K562 (cell line): ENCODE measurements around the gene OR5A1. TPM values are rescaled to one million over a fixed set of nuclear protein-coding genes. Genes with fewer than 3 reads are reported as not detected.

Experiments
- NUFIP1 ChIP-seq: fragments of 450-650 bp; IDR thresholded peaks from 2 replicates; pipeline ENCODE4 v1.6.1; 2018; ENCODE audit not compliant: partially characterized antibody
- polyA plus RNA-seq, 8 experiments: library from polyadenylated mRNA; depleted of rRNA in 4 of 8; stranded (reverse) in 5 of 8; unstranded in 3 of 8; fragments of >200 nt; fragmentation: Nextera tagmentation in 2 of 8; fragmentation: Illumina TruSeq in 1 of 8; extraction: Ambion mirVana in 2 of 8; extraction: Trizol in 1 of 8; gene quantifications; 2 replicates each; pipeline versions ENCODE4 v1.2.1 to v1.2.3, GENCODE V29; 2011 to 2014; ENCODE audit warnings: inconsistent platforms in 1 of 8, missing spikeins in 1 of 8
- total RNA-seq, 7 experiments: library from RNA; depleted of rRNA in 6 of 7; stranded (reverse); fragments of >200 nt in 6 of 7; fragmentation: Illumina TruSeq in 2 of 7; extraction: Trizol in 2 of 7; gene quantifications; 2 replicates each; pipeline versions ENCODE4 v1.2.1 to v1.2.3, GENCODE V29; 2011 to 2021; ENCODE audit warnings: low replicate concordance in 1 of 7
- TF ChIP-seq, protein P1 (sequence below), 2 experiments: fragments of 450-650 bp; IDR thresholded peaks; 2 replicates each; pipeline ENCODE4 v1.6.1; 2016; ENCODE audit warnings: mild to moderate bottlenecking in 2 of 2, borderline replicate concordance in 1 of 2, low read depth in 1 of 2, moderate library complexity in 1 of 2

OR5A1 gene
- total and polyA plus RNA-seq, 9 of the 15 experiments (the other 6 are each of a cell fraction or from before 2014, with no cell fraction given) = not detected

DNA sequence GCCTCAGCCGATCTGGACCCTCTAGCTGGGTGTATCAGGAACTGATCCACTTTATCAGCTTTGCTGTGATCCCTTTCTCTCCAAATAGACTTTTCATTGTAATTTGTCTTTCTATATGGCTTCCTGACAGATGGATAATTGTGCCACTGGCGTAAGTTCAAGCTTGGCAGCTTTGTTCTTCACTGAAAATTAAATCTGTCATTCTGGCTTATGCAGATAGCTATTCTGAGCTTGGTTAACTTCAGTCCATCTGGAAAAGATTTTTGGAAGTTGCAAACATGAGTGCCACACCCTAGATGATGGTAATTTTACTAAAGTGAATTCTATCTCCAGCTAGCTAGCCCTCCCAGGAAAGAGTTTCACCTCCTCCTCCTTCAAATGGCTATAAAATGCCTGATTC is 18.1 kb upstream of the OR5A1 start (continued):
- TF ChIP-seq, protein P1, sequence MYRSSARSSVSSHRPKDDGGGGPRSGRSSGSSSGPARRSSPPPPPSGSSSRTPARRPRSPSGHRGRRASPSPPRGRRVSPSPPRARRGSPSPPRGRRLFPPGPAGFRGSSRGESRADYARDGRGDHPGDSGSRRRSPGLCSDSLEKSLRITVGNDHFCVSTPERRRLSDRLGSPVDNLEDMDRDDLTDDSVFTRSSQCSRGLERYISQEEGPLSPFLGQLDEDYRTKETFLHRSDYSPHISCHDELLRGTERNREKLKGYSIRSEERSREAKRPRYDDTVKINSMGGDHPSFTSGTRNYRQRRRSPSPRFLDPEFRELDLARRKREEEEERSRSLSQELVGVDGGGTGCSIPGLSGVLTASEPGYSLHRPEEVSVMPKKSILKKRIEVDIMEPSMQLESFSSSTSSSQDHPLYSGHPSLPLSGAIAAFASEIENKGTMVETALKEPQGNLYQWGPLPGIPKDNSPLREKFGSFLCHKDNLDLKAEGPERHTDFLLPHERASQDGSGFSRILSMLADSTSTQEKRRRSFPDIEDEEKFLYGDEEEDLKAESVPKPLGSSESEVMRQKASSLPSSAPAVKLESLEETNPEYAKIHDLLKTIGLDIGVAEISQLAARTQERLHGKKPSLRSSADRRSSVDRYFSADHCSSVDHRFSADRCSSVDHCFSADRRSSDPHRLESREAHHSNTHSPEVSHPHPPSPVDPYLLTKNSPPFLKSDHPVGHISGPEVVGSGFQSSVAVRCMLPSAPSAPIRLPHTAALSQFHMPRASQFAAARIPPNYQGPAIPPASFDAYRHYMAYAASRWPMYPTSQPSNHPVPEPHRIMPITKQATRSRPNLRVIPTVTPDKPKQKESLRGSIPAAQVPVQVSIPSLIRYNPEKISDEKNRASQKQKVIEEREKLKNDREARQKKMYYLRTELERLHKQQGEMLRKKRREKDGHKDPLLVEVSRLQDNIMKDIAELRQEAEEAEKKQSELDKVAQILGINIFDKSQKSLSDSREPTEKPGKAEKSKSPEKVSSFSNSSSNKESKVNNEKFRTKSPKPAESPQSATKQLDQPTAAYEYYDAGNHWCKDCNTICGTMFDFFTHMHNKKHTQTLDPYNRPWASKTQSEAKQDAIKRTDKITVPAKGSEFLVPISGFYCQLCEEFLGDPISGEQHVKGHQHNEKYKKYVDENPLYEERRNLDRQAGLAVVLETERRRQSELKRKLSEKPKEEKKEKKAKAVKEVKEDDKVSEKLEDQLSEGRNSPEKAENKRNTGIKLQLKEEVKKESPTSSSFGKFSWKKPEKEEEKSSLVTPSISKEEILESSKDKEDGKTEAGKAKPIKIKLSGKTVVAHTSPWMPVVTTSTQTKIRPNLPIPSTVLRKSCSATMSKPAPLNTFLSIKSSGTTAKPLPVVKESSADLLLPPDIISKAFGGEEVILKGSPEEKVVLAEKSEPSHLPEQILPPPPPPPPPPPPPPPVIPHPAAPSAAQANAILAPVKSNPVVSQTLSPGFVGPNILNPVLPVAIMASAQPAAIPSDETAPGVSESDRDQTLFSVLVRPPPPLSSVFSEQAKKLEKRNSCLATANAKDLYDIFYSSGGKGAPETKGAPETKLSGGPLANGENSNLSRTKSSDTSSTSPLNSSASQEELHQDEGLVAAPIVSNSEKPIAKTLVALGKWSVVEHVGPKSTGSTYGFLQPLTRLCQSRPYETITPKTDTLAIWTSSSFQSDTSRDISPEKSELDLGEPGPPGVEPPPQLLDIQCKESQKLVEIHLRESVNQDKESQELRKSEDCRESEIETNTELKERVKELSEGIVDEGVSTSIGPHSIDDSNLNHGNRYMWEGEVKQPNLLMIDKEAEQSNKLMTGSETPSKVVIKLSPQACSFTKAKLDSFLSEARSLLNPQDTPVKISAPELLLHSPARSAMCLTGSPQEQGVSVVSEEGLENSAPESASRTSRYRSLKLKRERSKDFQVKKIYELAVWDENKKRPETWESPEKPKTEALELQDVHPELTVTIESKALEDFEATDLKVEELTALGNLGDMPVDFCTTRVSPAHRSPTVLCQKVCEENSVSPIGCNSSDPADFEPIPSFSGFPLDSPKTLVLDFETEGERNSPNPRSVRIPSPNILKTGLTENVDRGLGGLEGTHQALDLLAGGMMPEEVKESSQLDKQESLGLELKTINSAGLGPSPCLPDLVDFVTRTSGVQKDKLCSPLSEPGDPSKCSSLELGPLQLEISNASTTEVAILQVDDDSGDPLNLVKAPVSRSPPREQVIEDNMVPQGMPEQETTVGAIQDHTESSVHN (IDR thresholded peaks at IDR 0.05; ENCODE audit: borderline replicate concordance in 1 of 2, low read depth in 1 of 2) = no peak
- no peak for TF ChIP-seq NUFIP1
- TF ChIP-seq, all 486 proteins: peak for 0
